Loucy (cell line): ENCODE measurements around the gene SYNE2.

Source experiments
- CTCF ChIP-seq: fragments of 200-600 bp; sonication (generic); conservative IDR thresholded peaks from 2 replicates; pipeline ENCODE4 v1.5.1; 2014; ENCODE audit warnings: mild to moderate bottlenecking, antibody characterized with exemption, low read length
- EZH2phosphoT487 ChIP-seq: fragments of 200-600 bp; IDR thresholded peaks from 2 replicates; pipeline ENCODE4 v1.6.1; 2018; ENCODE audit warnings: antibody characterized with exemption, mild to moderate bottlenecking, moderate library complexity, borderline replicate concordance

- no peak for TF ChIP-seq CTCF
- TF ChIP-seq EZH2phosphoT487: no peak
Observed at GRCh38 chr14:64238049-64238448, 385.2 kb downstream of the SYNE2 start.
